Measurements from ENCODE around the gene DIPK1C. TPM values are rescaled to one million over a fixed set of nuclear protein-coding genes. Genes with fewer than 3 reads are reported as not detected.

Gene DIPK1C
- total and polyA plus RNA-seq, 9 donors: 6.1 to 18.1 (median 13.2) TPM

DNA sequence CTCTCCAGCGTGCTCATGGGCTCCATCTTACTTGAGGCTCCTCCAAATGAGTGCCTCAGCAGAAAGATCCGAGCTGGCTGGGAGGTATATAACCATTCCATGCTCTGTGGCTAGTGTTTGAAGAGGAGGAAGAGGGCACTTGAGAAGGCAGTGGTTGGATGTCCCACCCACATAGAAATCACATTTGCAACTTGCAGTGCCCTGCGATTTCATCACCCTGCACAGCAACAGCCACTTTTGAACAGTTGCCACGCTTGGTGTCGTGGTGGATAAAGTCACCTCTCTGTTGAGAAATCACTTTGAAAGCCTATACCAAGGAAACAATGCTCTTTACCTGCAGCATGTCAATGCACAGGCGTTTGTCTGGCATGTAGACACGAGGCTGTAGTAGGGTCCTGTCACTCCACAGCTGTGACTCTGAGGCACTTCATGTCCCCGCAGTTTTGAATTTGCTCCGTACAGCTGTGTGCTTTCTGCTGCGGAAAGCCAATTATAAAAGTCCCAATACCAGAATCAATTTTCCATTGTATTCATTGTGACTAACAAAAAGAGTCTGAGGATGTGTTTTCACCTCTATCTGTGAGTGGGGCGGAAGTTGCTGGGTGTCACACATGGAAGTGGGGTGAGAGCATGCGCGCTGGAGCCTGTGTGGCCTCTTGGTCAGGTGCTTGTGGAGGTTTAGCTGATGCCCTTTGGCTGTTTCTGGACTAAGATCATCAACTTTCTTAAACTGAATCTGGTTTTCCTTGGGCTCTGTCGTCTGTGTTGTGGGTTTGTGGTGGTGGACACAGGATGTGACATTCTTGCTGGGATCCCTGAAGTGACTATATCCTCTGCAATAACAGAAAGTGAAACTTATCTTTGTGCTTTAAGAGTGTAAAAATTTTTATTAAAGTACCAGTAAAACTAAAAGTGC is 41.9 kb upstream of the DIPK1C start:
- Histone ChIP-seq H3K9me3 (replicated peaks; ENCODE audit: control insufficient read depth, low read depth, low read length) (no peaks in the 10 kb centered on the region), H3K36me3 (ENCODE audit: control insufficient read depth, insufficient read depth, low read length) (peaks cover 22% of the 10 kb centered on the region), H3K4me1 (ENCODE audit: control insufficient read depth, insufficient read depth, low read length) (peaks cover 24% of the 10 kb centered on the region), H3K27me3 (ENCODE audit: control insufficient read depth, insufficient read depth, low read length) (no peaks in the 10 kb centered on the region), H3K27ac (ENCODE audit: low read length) (peak overlapping the region; percentile 88), H3K4me3 (ENCODE audit: low read length) (no peak overlapping the region)
- 88% methylated on average over 4 of the region's 14 CpGs for WGBS (ENCODE audit: insufficient coverage)
- DNase-seq: peak; percentile 40

DNA sequence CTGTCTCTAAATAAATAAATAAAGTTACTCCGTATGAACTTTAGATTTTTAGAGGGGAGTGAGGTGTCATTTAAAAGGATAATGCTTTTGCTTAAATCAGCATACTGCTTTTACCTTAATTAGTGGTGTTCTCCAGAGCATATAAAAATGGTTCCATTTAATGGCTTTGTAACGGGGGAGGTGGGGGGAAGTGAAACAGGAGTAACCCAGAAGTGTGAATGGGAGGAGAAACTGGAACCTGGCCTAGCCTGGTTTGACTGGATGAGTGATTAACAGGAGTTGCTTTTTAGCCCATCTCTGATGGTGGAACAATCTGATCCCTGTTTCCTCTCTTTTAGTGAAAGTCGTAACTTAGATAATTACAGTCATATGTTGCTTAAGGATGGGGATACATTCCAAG is 40.7 kb upstream of the DIPK1C start:
- 80% methylated on average over 1 of the region's 3 CpGs for WGBS (ENCODE audit: insufficient coverage)
- Histone ChIP-seq H3K4me3 (ENCODE audit: low read length) (no peak overlapping the region), H3K4me1 (ENCODE audit: control insufficient read depth, insufficient read depth, low read length) (peaks cover 24% of the 10 kb centered on the region), H3K27me3 (ENCODE audit: control insufficient read depth, insufficient read depth, low read length) (no peaks in the 10 kb centered on the region), H3K36me3 (ENCODE audit: control insufficient read depth, insufficient read depth, low read length) (peaks cover 19% of the 10 kb centered on the region), H3K27ac (ENCODE audit: low read length) (peak overlapping the region; percentile 54), H3K9me3 (replicated peaks; ENCODE audit: control insufficient read depth, low read depth, low read length) (no peaks in the 10 kb centered on the region)
- DNase-seq: peak; percentile 32

DNA sequence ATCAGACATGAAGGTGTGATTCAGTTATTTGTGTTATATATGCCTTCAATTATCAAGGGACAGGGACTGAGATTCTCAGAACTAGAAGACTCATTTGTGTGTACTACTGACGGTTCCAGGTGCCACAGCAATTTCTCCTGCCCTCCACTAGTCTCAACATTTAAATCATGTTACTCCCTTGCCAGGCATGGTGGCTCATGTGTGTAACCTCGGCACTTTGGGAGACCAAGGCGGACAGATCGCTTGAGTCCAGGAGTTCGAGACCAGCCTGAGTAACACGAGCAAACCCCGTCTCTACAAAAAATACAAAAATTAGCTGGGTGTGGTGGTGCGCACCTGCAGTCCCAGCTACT is 40.2 kb upstream of the DIPK1C start:
- Histone ChIP-seq H3K9me3 (replicated peaks; ENCODE audit: control insufficient read depth, low read depth, low read length) (peaks cover 2% of the 10 kb centered on the region), H3K27ac (ENCODE audit: low read length) (peak overlapping the region; percentile 92), H3K36me3 (ENCODE audit: control insufficient read depth, insufficient read depth, low read length) (peaks cover 16% of the 10 kb centered on the region), H3K4me3 (ENCODE audit: low read length) (peak overlapping the region; percentile 86), H3K4me1 (ENCODE audit: control insufficient read depth, insufficient read depth, low read length) (peaks cover 24% of the 10 kb centered on the region), H3K27me3 (ENCODE audit: control insufficient read depth, insufficient read depth, low read length) (peaks cover 2% of the 10 kb centered on the region)
- peak; percentile 16 for DNase-seq
- 33% methylated on average over 1 of the region's 8 CpGs for WGBS (ENCODE audit: insufficient coverage)

DNA sequence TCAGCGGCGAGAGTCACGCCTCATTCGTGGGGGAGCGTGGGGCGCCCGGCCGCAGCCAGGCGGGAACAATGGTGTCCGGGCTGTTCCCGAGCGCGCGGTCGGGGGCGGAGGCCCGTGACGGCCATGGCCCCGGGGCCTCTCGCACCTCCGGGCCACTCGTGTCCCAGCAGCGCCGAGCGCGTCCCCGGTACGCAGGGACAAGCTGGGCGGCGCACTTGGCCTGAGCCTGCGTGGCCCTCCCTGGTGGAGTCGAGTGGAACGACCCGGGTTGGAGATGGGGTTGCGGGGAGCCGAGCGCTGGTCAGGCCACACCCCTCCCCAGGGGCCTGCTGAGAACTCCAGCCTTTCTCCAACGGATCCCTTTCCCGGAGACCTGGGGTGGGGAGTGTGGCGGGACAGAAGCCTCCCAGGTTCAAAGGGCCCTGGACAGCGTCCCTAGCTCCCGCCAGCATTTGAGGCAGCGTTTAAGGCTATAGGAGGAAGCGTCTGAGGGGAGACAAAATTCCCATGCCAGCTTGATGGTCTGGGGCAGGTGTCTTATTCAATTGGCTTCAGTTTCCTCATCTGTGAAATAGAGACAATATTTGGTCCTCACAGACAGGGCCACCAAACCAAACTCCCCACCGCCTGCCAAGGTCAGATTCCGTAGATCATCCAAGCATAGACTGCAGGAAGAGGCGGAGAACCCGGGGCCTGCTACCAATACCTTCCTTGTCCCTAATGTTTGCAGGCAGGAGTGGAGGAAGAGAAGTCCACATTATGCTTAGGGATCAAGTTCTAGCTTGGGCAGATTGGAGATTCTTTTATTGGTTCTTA is 39.6 kb upstream of the DIPK1C start:
- H3K36me3 ChIP-seq (ENCODE audit: control insufficient read depth, insufficient read depth, low read length): peaks cover 13% of the 10 kb centered on the region
- H3K9me3 ChIP-seq (replicated peaks; ENCODE audit: control insufficient read depth, low read depth, low read length): peaks cover 3% of the 10 kb centered on the region
- WGBS (ENCODE audit: insufficient coverage): 1% methylated on average over 31 of the region's 48 CpGs
- H3K4me1 ChIP-seq (ENCODE audit: control insufficient read depth, insufficient read depth, low read length): peaks cover 24% of the 10 kb centered on the region
- peaks cover 5% of the 10 kb centered on the region for H3K27me3 ChIP-seq (ENCODE audit: control insufficient read depth, insufficient read depth, low read length)
- peak overlapping the region; percentile 92 for H3K27ac ChIP-seq (ENCODE audit: low read length)
- H3K4me3 ChIP-seq (ENCODE audit: low read length): peak overlapping the region; percentile 86
- DNase-seq: peak; percentile 79

DNA sequence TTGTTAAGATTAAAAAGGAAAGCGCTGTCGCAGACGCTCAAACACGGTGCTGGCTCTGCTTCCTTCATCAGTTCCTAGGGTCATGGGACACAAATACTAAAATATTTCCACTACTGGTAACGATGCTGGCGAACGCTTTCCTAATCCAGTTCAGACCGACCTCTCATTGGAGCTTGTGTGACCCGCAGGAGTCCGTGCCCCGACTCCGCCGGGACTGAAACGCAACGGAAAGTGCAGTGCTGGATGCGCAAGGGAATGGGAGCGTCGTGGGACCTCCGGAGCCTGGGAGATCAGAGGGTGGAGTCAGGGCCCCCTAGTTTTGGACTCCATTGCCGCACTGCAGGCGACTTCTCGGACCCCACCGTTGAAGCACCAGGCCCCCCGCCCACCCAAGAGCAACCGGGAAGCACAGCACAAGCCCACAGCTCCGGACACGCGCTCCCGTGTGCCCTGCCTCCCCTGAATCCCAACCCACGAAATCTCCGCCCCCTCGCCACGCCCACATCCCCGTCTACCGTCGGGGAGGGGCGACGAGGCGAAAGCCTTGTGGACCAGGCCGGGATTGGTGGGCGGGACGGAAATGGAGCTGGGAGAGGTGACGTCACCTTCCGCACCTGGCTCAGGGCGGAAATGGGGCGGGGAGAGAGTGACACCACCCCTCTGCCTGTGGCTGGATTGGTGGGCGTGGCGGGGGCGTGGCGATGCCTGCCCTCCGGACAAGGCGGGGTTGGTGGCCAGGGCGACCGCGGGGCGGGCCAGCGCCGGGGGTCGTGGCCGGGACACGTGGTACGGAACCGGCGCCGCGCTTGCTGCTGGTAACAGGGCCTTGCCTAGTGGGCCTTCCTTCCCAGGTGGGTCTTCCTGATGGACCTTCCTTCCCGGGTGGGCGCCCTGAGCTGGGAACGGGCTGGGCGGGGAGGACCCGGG is 38.7 kb upstream of the DIPK1C start, which contains the start of gene CNDP2:
CNDP2 (plus strand) TSS at position 783 of the 927 bp plus-strand sequence. CDS start 3,611 bp downstream, outside the sequence.
- Histone ChIP-seq H3K9me3 (replicated peaks; ENCODE audit: control insufficient read depth, low read depth, low read length) (peaks cover 3% of the 10 kb centered on the region), H3K27ac (ENCODE audit: low read length) (peak within 1 kb of the TSS; percentile 92)

DNA sequence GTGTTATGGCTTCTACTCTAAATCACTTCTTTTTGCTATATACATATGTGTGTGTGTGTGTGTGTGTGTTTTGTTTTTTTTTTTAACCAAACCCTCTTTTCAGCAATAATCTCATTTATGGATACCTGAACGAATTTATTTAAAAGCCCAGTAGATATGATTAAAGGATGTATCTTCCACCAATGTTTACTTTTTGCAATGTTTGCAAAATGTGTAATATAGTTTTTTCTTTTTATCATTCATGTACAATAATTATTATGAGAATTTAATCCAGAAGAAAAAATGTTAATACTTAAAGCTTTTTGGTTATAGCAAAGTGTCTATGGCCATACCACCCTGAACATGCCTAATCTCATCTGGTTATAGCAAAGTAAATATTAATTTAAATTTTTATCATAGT is 37.4 kb upstream of the DIPK1C start:
- no peak for DNase-seq
- Histone ChIP-seq H3K36me3 (ENCODE audit: control insufficient read depth, insufficient read depth, low read length) (peaks cover 4% of the 10 kb centered on the region), H3K4me1 (ENCODE audit: control insufficient read depth, insufficient read depth, low read length) (peaks cover 24% of the 10 kb centered on the region), H3K27ac (ENCODE audit: low read length) (no peak overlapping the region), H3K9me3 (replicated peaks; ENCODE audit: control insufficient read depth, low read depth, low read length) (peaks cover 3% of the 10 kb centered on the region), H3K4me3 (ENCODE audit: low read length) (no peak overlapping the region), H3K27me3 (ENCODE audit: control insufficient read depth, insufficient read depth, low read length) (peaks cover 5% of the 10 kb centered on the region)
- WGBS (ENCODE audit: insufficient coverage): no CpG with 5 or more reads among the region's 1 CpG

More for the DNA sequence above, 38.7 kb upstream of the DIPK1C start, which contains the start of gene CNDP2:
- Histone ChIP-seq H3K36me3 (ENCODE audit: control insufficient read depth, insufficient read depth, low read length) (peaks cover 4% of the 10 kb centered on the region), H3K4me3 (ENCODE audit: low read length) (peak within 1 kb of the TSS; percentile 86), H3K4me1 (ENCODE audit: control insufficient read depth, insufficient read depth, low read length) (peaks cover 24% of the 10 kb centered on the region), H3K27me3 (ENCODE audit: control insufficient read depth, insufficient read depth, low read length) (peaks cover 5% of the 10 kb centered on the region)
- DNase-seq: peak; percentile 99
- WGBS (ENCODE audit: insufficient coverage): under 1% methylated on average over 53 of the region's 71 CpGs

DNA sequence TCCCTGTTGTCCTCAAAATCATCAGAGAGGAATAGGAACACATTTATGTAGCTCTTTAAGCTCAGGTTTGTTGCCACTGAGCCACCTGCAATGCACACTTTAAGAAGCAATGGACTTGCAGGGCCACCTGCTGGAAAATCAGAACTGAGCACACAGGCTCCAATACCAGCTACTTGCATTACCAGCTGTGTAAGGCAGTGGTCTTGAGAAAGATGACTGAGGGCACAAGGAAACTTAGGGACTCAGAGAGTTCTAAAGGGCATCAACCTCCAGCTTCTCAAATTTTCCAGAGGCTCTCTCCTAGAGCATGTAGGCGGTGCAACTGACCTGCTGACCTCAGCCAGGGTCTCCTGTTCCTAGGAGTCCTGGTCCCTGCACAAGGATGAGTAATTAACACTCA is 36.6 kb upstream of the DIPK1C start:
- H3K27ac ChIP-seq (ENCODE audit: low read length): no peak overlapping the region
- H3K27me3 ChIP-seq (ENCODE audit: control insufficient read depth, insufficient read depth, low read length): peaks cover 11% of the 10 kb centered on the region
- 17% methylated on average over 1 of the region's 1 CpG for WGBS (ENCODE audit: insufficient coverage)
- DNase-seq: peak; percentile 69
- H3K36me3 ChIP-seq (ENCODE audit: control insufficient read depth, insufficient read depth, low read length): peaks cover 2% of the 10 kb centered on the region
- no peak overlapping the region for H3K4me3 ChIP-seq (ENCODE audit: low read length)
- H3K4me1 ChIP-seq (ENCODE audit: control insufficient read depth, insufficient read depth, low read length): peaks cover 17% of the 10 kb centered on the region
- H3K9me3 ChIP-seq (replicated peaks; ENCODE audit: control insufficient read depth, low read depth, low read length): peaks cover 3% of the 10 kb centered on the region

DNA sequence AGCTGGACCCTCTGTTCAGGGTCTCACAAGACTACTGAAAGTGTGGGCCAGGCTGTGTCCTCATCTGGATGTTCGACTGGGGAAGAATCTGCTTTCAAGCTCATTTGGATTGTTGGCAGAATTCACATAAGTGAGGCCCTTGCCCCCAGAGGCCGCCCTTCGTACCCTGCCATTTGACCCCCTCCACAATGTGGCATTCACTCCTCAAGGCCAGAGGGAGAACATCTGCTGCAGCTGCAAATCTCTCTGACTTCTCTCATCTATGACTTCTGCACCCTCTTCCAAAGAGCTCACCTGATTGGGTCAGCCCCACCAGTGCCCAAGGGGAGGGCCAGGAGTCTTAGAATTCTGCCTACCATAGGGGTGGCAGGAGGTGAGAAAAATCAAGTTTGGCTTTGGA is 35.2 kb upstream of the DIPK1C start:
- Histone ChIP-seq H3K27ac (ENCODE audit: low read length) (no peak overlapping the region), H3K36me3 (ENCODE audit: control insufficient read depth, insufficient read depth, low read length) (no peaks in the 10 kb centered on the region), H3K27me3 (ENCODE audit: control insufficient read depth, insufficient read depth, low read length) (peaks cover 11% of the 10 kb centered on the region), H3K4me3 (ENCODE audit: low read length) (no peak overlapping the region), H3K9me3 (replicated peaks; ENCODE audit: control insufficient read depth, low read depth, low read length) (peaks cover 3% of the 10 kb centered on the region), H3K4me1 (ENCODE audit: control insufficient read depth, insufficient read depth, low read length) (peaks cover 8% of the 10 kb centered on the region)
- no peak for DNase-seq
- WGBS (ENCODE audit: insufficient coverage): 83% methylated on average over 3 of the region's 3 CpGs

DNA sequence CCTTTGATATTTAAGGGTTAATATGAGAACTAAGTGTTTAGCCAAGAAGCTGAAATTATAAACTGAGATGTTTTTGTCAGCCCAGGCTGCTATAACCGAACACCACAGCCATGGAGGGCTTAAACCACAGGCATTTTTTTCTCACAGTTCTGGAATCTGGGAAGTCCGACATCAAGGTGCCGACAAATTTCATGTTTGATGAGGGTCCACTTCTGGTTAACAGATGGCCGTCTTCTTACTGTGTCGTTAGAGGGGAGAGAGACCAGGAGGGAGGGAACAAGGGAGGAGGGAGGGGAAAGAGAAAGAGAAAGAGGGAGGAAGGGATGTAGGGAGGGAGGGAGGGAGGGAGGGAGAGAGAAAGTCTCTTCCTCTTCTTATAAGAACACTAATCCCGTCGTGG is 32.6 kb upstream of the DIPK1C start:
- no peaks in the 10 kb centered on the region for H3K36me3 ChIP-seq (ENCODE audit: control insufficient read depth, insufficient read depth, low read length)
- H3K4me1 ChIP-seq (ENCODE audit: control insufficient read depth, insufficient read depth, low read length): peaks cover 9% of the 10 kb centered on the region
- H3K27me3 ChIP-seq (ENCODE audit: control insufficient read depth, insufficient read depth, low read length): peaks cover 11% of the 10 kb centered on the region
- DNase-seq: peak; percentile 45
- peaks cover 3% of the 10 kb centered on the region for H3K9me3 ChIP-seq (replicated peaks; ENCODE audit: control insufficient read depth, low read depth, low read length)
- H3K27ac ChIP-seq (ENCODE audit: low read length): no peak overlapping the region
- 25% methylated on average over 4 of the region's 7 CpGs for WGBS (ENCODE audit: insufficient coverage)
- no peak overlapping the region for H3K4me3 ChIP-seq (ENCODE audit: low read length)
